ENCODE results near the gene NCKIPSD.

The NCKIPSD gene

DNA sequence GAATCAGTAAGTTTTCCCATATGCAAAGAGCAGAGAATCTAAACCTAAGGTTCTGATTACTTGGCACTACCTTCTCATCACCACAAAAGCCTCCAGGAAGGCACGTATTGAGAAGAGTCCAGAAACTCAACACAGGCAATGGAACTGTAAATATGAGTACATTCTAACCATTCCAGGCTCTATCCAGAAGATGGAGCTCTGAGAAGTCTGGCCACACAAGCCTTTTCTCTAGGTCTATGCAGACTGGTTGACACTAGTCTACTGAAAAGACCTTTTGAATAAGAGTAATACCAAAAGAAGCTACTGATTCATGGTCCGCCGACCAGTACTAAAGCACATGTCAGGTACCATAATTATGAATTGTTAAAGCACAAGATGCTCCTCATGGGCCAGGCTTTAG lies 12.2 kb upstream of the NCKIPSD start:
- TF ChIP-seq GLIS3 (CRISPR knock-in tag; IDR thresholded peaks at IDR 0.05) (no peak), ZNF8 (CRISPR knock-in tag; IDR thresholded peaks at IDR 0.05) (no peak), OSR1 (CRISPR knock-in tag; IDR thresholded peaks at IDR 0.05) (no peak), PPARA (CRISPR knock-in tag; IDR thresholded peaks at IDR 0.05; ENCODE audit: borderline replicate concordance) (no peak), ZFP3 (CRISPR knock-in tag; IDR thresholded peaks at IDR 0.05) (no peak), ZNF565 (CRISPR knock-in tag; conservative IDR thresholded peaks at IDR 0.05; ENCODE audit: low read depth) (no peak), CSDC2 (CRISPR knock-in tag; IDR thresholded peaks at IDR 0.05) (no peak), RARB (CRISPR knock-in tag; IDR thresholded peaks at IDR 0.05) (no peak), ISL1 (CRISPR knock-in tag; IDR thresholded peaks at IDR 0.05) (no peak), ARNTL (CRISPR knock-in tag; IDR thresholded peaks at IDR 0.05; ENCODE audit: borderline replicate concordance, low read depth) (no peak), SNAI2 (CRISPR knock-in tag; IDR thresholded peaks at IDR 0.05) (no peak), ESRRG (CRISPR knock-in tag; IDR thresholded peaks at IDR 0.05) (no peak)
- TF ChIP-seq, protein P1, sequence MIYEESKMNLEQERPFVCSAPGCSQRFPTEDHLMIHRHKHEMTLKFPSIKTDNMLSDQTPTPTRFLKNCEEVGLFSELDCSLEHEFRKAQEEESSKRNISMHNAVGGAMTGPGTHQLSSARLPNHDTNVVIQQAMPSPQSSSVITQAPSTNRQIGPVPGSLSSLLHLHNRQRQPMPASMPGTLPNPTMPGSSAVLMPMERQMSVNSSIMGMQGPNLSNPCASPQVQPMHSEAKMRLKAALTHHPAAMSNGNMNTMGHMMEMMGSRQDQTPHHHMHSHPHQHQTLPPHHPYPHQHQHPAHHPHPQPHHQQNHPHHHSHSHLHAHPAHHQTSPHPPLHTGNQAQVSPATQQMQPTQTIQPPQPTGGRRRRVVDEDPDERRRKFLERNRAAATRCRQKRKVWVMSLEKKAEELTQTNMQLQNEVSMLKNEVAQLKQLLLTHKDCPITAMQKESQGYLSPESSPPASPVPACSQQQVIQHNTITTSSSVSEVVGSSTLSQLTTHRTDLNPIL (CRISPR knock-in tag; IDR thresholded peaks at IDR 0.05; ENCODE audit: low read depth): no peak
- TF ChIP-seq, protein P2, sequence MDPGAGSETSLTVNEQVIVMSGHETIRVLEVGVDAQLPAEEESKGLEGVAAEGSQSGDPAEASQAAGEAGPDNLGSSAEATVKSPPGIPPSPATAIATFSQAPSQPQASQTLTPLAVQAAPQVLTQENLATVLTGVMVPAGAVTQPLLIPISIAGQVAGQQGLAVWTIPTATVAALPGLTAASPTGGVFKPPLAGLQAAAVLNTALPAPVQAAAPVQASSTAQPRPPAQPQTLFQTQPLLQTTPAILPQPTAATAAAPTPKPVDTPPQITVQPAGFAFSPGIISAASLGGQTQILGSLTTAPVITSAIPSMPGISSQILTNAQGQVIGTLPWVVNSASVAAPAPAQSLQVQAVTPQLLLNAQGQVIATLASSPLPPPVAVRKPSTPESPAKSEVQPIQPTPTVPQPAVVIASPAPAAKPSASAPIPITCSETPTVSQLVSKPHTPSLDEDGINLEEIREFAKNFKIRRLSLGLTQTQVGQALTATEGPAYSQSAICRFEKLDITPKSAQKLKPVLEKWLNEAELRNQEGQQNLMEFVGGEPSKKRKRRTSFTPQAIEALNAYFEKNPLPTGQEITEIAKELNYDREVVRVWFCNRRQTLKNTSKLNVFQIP (CRISPR knock-in tag; IDR thresholded peaks at IDR 0.05; ENCODE audit: borderline replicate concordance, low read depth): no peak
- TF ChIP-seq, protein P3, sequence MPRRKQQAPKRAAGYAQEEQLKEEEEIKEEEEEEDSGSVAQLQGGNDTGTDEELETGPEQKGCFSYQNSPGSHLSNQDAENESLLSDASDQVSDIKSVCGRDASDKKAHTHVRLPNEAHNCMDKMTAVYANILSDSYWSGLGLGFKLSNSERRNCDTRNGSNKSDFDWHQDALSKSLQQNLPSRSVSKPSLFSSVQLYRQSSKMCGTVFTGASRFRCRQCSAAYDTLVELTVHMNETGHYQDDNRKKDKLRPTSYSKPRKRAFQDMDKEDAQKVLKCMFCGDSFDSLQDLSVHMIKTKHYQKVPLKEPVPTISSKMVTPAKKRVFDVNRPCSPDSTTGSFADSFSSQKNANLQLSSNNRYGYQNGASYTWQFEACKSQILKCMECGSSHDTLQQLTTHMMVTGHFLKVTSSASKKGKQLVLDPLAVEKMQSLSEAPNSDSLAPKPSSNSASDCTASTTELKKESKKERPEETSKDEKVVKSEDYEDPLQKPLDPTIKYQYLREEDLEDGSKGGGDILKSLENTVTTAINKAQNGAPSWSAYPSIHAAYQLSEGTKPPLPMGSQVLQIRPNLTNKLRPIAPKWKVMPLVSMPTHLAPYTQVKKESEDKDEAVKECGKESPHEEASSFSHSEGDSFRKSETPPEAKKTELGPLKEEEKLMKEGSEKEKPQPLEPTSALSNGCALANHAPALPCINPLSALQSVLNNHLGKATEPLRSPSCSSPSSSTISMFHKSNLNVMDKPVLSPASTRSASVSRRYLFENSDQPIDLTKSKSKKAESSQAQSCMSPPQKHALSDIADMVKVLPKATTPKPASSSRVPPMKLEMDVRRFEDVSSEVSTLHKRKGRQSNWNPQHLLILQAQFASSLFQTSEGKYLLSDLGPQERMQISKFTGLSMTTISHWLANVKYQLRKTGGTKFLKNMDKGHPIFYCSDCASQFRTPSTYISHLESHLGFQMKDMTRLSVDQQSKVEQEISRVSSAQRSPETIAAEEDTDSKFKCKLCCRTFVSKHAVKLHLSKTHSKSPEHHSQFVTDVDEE (CRISPR knock-in tag; IDR thresholded peaks at IDR 0.05): no peak
- TF ChIP-seq, protein P4, sequence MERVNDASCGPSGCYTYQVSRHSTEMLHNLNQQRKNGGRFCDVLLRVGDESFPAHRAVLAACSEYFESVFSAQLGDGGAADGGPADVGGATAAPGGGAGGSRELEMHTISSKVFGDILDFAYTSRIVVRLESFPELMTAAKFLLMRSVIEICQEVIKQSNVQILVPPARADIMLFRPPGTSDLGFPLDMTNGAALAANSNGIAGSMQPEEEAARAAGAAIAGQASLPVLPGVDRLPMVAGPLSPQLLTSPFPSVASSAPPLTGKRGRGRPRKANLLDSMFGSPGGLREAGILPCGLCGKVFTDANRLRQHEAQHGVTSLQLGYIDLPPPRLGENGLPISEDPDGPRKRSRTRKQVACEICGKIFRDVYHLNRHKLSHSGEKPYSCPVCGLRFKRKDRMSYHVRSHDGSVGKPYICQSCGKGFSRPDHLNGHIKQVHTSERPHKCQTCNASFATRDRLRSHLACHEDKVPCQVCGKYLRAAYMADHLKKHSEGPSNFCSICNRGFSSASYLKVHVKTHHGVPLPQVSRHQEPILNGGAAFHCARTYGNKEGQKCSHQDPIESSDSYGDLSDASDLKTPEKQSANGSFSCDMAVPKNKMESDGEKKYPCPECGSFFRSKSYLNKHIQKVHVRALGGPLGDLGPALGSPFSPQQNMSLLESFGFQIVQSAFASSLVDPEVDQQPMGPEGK (CRISPR knock-in tag; IDR thresholded peaks at IDR 0.05; ENCODE audit: borderline replicate concordance): no peak
- TF ChIP-seq, protein P5, sequence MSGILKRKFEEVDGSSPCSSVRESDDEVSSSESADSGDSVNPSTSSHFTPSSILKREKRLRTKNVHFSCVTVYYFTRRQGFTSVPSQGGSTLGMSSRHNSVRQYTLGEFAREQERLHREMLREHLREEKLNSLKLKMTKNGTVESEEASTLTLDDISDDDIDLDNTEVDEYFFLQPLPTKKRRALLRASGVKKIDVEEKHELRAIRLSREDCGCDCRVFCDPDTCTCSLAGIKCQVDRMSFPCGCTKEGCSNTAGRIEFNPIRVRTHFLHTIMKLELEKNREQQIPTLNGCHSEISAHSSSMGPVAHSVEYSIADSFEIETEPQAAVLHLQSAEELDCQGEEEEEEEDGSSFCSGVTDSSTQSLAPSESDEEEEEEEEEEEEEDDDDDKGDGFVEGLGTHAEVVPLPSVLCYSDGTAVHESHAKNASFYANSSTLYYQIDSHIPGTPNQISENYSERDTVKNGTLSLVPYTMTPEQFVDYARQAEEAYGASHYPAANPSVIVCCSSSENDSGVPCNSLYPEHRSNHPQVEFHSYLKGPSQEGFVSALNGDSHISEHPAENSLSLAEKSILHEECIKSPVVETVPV (CRISPR knock-in tag; IDR thresholded peaks at IDR 0.05): no peak
- ATAC-seq: no peak

DNA sequence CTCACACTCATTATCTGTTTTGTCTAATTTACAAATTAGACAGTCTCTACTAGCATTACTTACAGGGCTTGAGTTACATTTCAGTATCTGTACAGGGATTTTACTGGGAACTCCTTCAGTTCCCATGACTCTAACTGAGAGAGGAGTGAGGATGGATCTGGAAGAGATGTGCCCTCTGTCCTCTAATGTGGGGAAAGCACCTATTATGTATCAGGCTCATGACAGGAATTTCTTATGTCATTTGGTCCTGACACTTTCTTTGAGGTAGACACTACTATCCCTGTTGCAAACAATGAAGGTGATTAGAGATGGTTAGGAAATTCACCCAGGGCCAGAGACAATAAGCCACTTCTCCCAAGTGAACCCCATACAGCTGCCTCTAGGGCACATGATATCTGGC lies 10.9 kb upstream of the NCKIPSD start:
- ATAC-seq: no peak
- no peak for TF ChIP-seq ZNF70 (CRISPR knock-in tag; IDR thresholded peaks at IDR 0.05)
- no peak for TF ChIP-seq ISL1 (CRISPR knock-in tag; IDR thresholded peaks at IDR 0.05)
- no peak for TF ChIP-seq ZNF565 (CRISPR knock-in tag; conservative IDR thresholded peaks at IDR 0.05; ENCODE audit: low read depth)
- TF ChIP-seq TCF4 (CRISPR knock-in tag; IDR thresholded peaks at IDR 0.05; ENCODE audit: borderline replicate concordance): no peak
- TF ChIP-seq CSDC2 (CRISPR knock-in tag; IDR thresholded peaks at IDR 0.05): no peak
- no peak for TF ChIP-seq ESRRG (CRISPR knock-in tag; IDR thresholded peaks at IDR 0.05)
- TF ChIP-seq RARB (CRISPR knock-in tag; IDR thresholded peaks at IDR 0.05): no peak
- TF ChIP-seq SNAI2 (CRISPR knock-in tag; IDR thresholded peaks at IDR 0.05): no peak
- TF ChIP-seq PPARA (CRISPR knock-in tag; IDR thresholded peaks at IDR 0.05; ENCODE audit: borderline replicate concordance): no peak
- TF ChIP-seq, protein P3 (CRISPR knock-in tag; IDR thresholded peaks at IDR 0.05): no peak
- TF ChIP-seq ZC3H10 (CRISPR knock-in tag; IDR thresholded peaks at IDR 0.05): no peak
- TF ChIP-seq OSR1 (CRISPR knock-in tag; IDR thresholded peaks at IDR 0.05): no peak
- TF ChIP-seq, protein P4 (CRISPR knock-in tag; IDR thresholded peaks at IDR 0.05; ENCODE audit: borderline replicate concordance): no peak
- no peak for TF ChIP-seq BACH2 (CRISPR knock-in tag; IDR thresholded peaks at IDR 0.05; ENCODE audit: borderline replicate concordance)
- TF ChIP-seq, protein P1 (CRISPR knock-in tag; IDR thresholded peaks at IDR 0.05; ENCODE audit: low read depth): no peak
- TF ChIP-seq, protein P5 (CRISPR knock-in tag; IDR thresholded peaks at IDR 0.05): no peak
- TF ChIP-seq ARNTL (CRISPR knock-in tag; IDR thresholded peaks at IDR 0.05; ENCODE audit: borderline replicate concordance, low read depth): no peak
- TF ChIP-seq GLIS3 (CRISPR knock-in tag; IDR thresholded peaks at IDR 0.05): no peak

All from SK-N-SH treated with all-trans-retinoic acid at 6 μM for 48 hours (cell line).